Neural progenitor cell (in vitro differentiated cells): ENCODE results near the gene IRAK1.

ENCODE experiments used
- EZH2 ChIP-seq: fragments of 200-600 bp; sonication (generic); IDR thresholded peaks from 2 replicates; pipeline ENCODE4 v1.6.1; 2017; ENCODE audit warnings: antibody characterized with exemption, mild to moderate bottlenecking, moderate library complexity
- EZH2phosphoT487 ChIP-seq: fragments of 200-600 bp; sonication (generic); IDR thresholded peaks from 2 replicates; pipeline ENCODE4 v1.6.1; 2017; ENCODE audit warnings: antibody characterized with exemption
- TF ChIP-seq, protein P1 (sequence below): fragments of 200-600 bp; sonication (generic); IDR thresholded peaks from 2 replicates; pipeline ENCODE4 v1.5.1; 2017; ENCODE audit warnings: antibody characterized with exemption, mild to moderate bottlenecking

GRCh38 chrX:154012336-154012991 is 7.2 kb downstream of the IRAK1 start:
- TF ChIP-seq, protein P1, sequence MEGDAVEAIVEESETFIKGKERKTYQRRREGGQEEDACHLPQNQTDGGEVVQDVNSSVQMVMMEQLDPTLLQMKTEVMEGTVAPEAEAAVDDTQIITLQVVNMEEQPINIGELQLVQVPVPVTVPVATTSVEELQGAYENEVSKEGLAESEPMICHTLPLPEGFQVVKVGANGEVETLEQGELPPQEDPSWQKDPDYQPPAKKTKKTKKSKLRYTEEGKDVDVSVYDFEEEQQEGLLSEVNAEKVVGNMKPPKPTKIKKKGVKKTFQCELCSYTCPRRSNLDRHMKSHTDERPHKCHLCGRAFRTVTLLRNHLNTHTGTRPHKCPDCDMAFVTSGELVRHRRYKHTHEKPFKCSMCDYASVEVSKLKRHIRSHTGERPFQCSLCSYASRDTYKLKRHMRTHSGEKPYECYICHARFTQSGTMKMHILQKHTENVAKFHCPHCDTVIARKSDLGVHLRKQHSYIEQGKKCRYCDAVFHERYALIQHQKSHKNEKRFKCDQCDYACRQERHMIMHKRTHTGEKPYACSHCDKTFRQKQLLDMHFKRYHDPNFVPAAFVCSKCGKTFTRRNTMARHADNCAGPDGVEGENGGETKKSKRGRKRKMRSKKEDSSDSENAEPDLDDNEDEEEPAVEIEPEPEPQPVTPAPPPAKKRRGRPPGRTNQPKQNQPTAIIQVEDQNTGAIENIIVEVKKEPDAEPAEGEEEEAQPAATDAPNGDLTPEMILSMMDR, result no peak
- TF ChIP-seq EZH2 (no peak), EZH2phosphoT487 (no peak)
